Endothelial cell of umbilical vein (primary cell): Measurements from ENCODE around the gene HP. TPM values are rescaled to one million over a fixed set of nuclear protein-coding genes. Genes with fewer than 3 reads are reported as not detected.

ENCODE experiments used
- BruUV-seq: library from RNA; stranded (reverse); fragments of 400-500 nt; replicated peaks from 2 replicates; lab custom pipeline; 2021; lab: Mats Ljungman, UMichigan
- CTCF ChIA-PET: fragments of 300-600, 350-600 bp; sonication (Branson Sonifier 250); formaldehyde crosslinking; loops from one replicate; lab custom pipeline; 2021; ENCODE audit warnings: antibody characterized with exemption, inconsistent platforms; lab: Charles Lee
- POLR2A ChIA-PET: fragments of 300-600, 350-600 bp; sonication (Branson Sonifier 250); formaldehyde crosslinking; loops from one replicate; lab custom pipeline; 2021; ENCODE audit warnings: antibody characterized with exemption, inconsistent platforms; lab: Charles Lee
- DNase-seq: peaks from one replicate; pipeline ENCODE4 v3.0.0-alpha.2; 2011; ENCODE audit warnings: low read depth, low spot score
- FAIRE-seq: peaks from 2 replicates; lab custom pipeline; 2011; peaks lifted over from hg19 to GRCh38; lab: Jason Lieb, UNC
- H2AFZ ChIP-seq: 2 replicates; pipeline ENCODE4 v1.6.0; 2012; ENCODE audit warnings: low read depth, low read length, control low read depth, inconsistent platforms
- H3K27ac ChIP-seq: 2 replicates; pipeline ENCODE4 v1.5.1; 2011; ENCODE audit warnings: low read depth, mild to moderate bottlenecking, control low read depth, low read length, moderate library complexity; ENCODE audit not compliant: insufficient read depth
- H3K27me3 ChIP-seq, 2 experiments: 2 replicates each; pipeline versions ENCODE4 v1.6.0 to v1.6.1; 2011; ENCODE audit warnings: low read length in 2 of 2, mixed read lengths in 1 of 2; ENCODE audit not compliant: control insufficient read depth in 2 of 2, insufficient read depth in 2 of 2
- H3K36me3 ChIP-seq, 2 experiments: 2 replicates in 1 of 2; 3 replicates in 1 of 2; pipeline ENCODE4 v1.5.1; 2011; ENCODE audit warnings: low read length in 2 of 2, mild to moderate bottlenecking in 1 of 2, moderate library complexity in 1 of 2; ENCODE audit not compliant: control insufficient read depth in 2 of 2, insufficient read depth in 2 of 2; ENCODE audit errors: extremely low read depth in 1 of 2
- H3K4me1 ChIP-seq: 3 replicates; pipeline ENCODE4 v1.5.1; 2011; ENCODE audit warnings: mild to moderate bottlenecking, low read length; ENCODE audit not compliant: control insufficient read depth, insufficient read depth; ENCODE audit errors: extremely low read depth
- H3K4me2 ChIP-seq: 2 replicates; pipeline ENCODE4 v1.6.1; 2011; ENCODE audit warnings: low read length, control low read depth, mixed read lengths; ENCODE audit not compliant: insufficient read depth
- H3K4me3 ChIP-seq, 3 experiments: fragments of 200-600 bp in 1 of 3; sonication (generic), shearing (Covaris generic) in 1 of 3; replicated peaks in 1 of 3; 2 replicates each; pipeline ENCODE4 v1.5.1; 2011 to 2016; ENCODE audit warnings: control low read depth in 3 of 3, low read length in 3 of 3, mild to moderate bottlenecking in 2 of 3, inconsistent platforms in 1 of 3, low read depth in 1 of 3, moderate library complexity in 1 of 3; ENCODE audit not compliant: insufficient read depth in 1 of 3
- H3K79me2 ChIP-seq: 2 replicates; pipeline ENCODE4 v1.6.0; 2012; ENCODE audit warnings: low read length, inconsistent platforms; ENCODE audit not compliant: control insufficient read depth, insufficient read depth
- H3K9ac ChIP-seq: replicated peaks from 2 replicates; pipeline ENCODE3; 2011; ENCODE audit warnings: low read length, control low read depth; ENCODE audit not compliant: insufficient read depth; ENCODE audit errors: extremely low read depth
- H3K9me1 ChIP-seq: replicated peaks from 3 replicates; pipeline ENCODE4 v1.6.0; 2011; ENCODE audit warnings: mild to moderate bottlenecking, low read length; ENCODE audit not compliant: control insufficient read depth, insufficient read depth; ENCODE audit errors: extremely low read depth
- H3K9me3 ChIP-seq: replicated peaks from 2 replicates; pipeline ENCODE4 v1.5.1; 2012; ENCODE audit warnings: low read length, inconsistent platforms; ENCODE audit not compliant: control insufficient read depth, insufficient read depth
- H4K20me1 ChIP-seq: replicated peaks from 2 replicates; pipeline ENCODE3; 2011; ENCODE audit warnings: mild to moderate bottlenecking, low read length; ENCODE audit not compliant: control insufficient read depth, insufficient read depth; ENCODE audit errors: extremely low read depth
- EZH2 ChIP-seq: IDR thresholded peaks from 2 replicates; pipeline ENCODE4 v1.6.1; 2012; ENCODE audit warnings: borderline replicate concordance, low read depth, mild to moderate bottlenecking, moderate library complexity, low read length, inconsistent platforms; ENCODE audit not compliant: severe bottlenecking
- FOS ChIP-seq: IDR thresholded peaks from 2 replicates; pipeline ENCODE4 v1.6.1; 2011; ENCODE audit warnings: mild to moderate bottlenecking, low read length, moderate library complexity, borderline replicate concordance; ENCODE audit not compliant: insufficient read depth
- GATA2 ChIP-seq: IDR thresholded peaks from 2 replicates; pipeline ENCODE4 v1.7.0; 2011; ENCODE audit warnings: low read depth, mild to moderate bottlenecking, moderate library complexity, mixed read lengths, low read length; ENCODE audit not compliant: insufficient read length, insufficient read depth
- JUN ChIP-seq: IDR thresholded peaks from 2 replicates; pipeline ENCODE4 v1.6.1; 2011; ENCODE audit warnings: borderline replicate concordance, low read depth; ENCODE audit not compliant: insufficient read length, insufficient read depth
- MAX ChIP-seq: IDR thresholded peaks from 2 replicates; pipeline ENCODE4 v1.6.1; 2011; ENCODE audit not compliant: insufficient read depth, insufficient read length
- MYC ChIP-seq: IDR thresholded peaks from one replicate; pipeline ENCODE4 v1.6.1; 2011; ENCODE audit warnings: mild to moderate bottlenecking, low read depth, low read length
- POLR2A ChIP-seq: IDR thresholded peaks from 2 replicates; pipeline ENCODE4 v1.6.1; 2012; ENCODE audit warnings: low read depth, mild to moderate bottlenecking, control low read depth, low read length
- POLR2AphosphoS5 ChIP-seq: IDR thresholded peaks from 2 replicates; pipeline ENCODE4 v1.6.1; 2012; ENCODE audit warnings: low read depth, mild to moderate bottlenecking, control low read depth, low read length, moderate library complexity; ENCODE audit not compliant: insufficient read depth
- dilution Hi-C: fragments of 300-500 bp; cut with MboI; formaldehyde crosslinking; loops from one replicate; pipeline ENCODE4 v1.15.0; 2019; ENCODE audit warnings: low sequenced_read_pairs; ENCODE audit not compliant: extremely low pct_ligation_motif_present
- intact Hi-C: fragments of 100-400 bp; cut with micrococcal nuclease; formaldehyde crosslinking; loops from one replicate; pipeline ENCODE4 v1.10.0; 2022
- polyA plus RNA-seq, 4 experiments: library from polyadenylated mRNA; depleted of rRNA in 3 of 4; stranded (reverse) in 3 of 4; unstranded in 1 of 4; fragments of >200 nt; gene quantifications; 2 replicates each; pipeline versions ENCODE4 v1.2.1 to v1.2.3, GENCODE V29; 2011 to 2012; ENCODE audit warnings: missing spikeins in 1 of 4
- total RNA-seq: library from RNA; stranded (reverse); gene quantifications from 2 replicates; pipeline ENCODE4 v1.2.3, GENCODE V29; 2021
- TF ChIP-seq, protein P1 (sequence below), 2 donors: IDR thresholded peaks; 1 replicate in 1 of 2; 2 replicates in 1 of 2; pipeline ENCODE4 v1.5.1; 2011; ENCODE audit warnings: low read length in 2 of 2, mild to moderate bottlenecking in 2 of 2, moderate library complexity in 2 of 2, control low read depth in 1 of 2, inconsistent platforms in 1 of 2, low read depth in 1 of 2; ENCODE audit not compliant: insufficient read depth in 1 of 2; ENCODE audit errors: extremely low read depth in 1 of 2

The HP gene
- total and polyA plus RNA-seq, 2 donors (not counting 3 experiments of a cell fraction or from before 2014, with no cell fraction given), result not detected

DNA sequence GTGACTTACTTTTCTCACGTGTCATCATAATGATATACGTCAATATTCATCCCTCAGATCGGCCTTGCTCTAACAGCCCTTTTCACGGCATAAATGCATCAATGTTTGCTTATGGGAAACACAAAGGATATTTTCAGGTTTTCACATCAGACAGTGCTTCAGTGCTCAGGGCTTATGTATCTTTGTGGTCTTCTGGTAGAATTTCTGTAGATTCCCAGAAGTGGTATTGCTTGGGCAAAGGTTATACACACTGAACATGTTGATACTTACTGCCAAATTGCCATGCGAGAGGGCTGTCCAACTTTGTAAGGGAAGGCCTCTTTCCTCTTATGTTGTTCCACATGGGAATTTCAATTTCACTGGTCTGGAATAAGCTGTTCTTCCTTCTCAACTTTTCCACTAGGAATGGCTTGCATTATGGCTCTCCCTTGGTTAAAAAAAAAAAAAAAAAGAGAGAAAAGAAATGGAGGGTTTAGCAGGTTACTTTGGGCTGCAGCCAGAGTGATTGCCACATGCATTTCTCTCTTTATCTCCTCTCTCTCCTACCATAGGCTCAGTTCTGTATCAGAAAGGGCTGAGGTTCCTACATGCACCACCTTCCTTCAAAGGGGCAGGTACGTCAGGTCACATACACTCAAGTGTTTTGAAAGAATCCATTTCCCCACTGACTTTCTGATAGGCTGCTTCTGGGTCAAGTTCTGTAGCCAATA, 26.5 kb upstream of the HP start:
- no peaks in the 10 kb centered on the region for H3K4me1 ChIP-seq
- no peak for FAIRE-seq
- CTCF ChIA-PET, result no interaction called here
- intact Hi-C loops (no loop called here), dilution Hi-C loops (no loop called here)
- no peaks in the 10 kb centered on the region for H3K9me1 ChIP-seq
- POLR2A ChIA-PET, result no interaction called here
- no peak overlapping the region for H3K27ac ChIP-seq
- peaks cover 0 to 6% of the 10 kb centered on the region in 2 experiments for H3K36me3 ChIP-seq
- TF ChIP-seq POLR2A (no peak), MYC (no peak), EZH2 (no peak), POLR2AphosphoS5 (no peak), FOS (no peak), GATA2 (no peak), MAX (no peak), JUN (no peak)
- TF ChIP-seq, protein P1, sequence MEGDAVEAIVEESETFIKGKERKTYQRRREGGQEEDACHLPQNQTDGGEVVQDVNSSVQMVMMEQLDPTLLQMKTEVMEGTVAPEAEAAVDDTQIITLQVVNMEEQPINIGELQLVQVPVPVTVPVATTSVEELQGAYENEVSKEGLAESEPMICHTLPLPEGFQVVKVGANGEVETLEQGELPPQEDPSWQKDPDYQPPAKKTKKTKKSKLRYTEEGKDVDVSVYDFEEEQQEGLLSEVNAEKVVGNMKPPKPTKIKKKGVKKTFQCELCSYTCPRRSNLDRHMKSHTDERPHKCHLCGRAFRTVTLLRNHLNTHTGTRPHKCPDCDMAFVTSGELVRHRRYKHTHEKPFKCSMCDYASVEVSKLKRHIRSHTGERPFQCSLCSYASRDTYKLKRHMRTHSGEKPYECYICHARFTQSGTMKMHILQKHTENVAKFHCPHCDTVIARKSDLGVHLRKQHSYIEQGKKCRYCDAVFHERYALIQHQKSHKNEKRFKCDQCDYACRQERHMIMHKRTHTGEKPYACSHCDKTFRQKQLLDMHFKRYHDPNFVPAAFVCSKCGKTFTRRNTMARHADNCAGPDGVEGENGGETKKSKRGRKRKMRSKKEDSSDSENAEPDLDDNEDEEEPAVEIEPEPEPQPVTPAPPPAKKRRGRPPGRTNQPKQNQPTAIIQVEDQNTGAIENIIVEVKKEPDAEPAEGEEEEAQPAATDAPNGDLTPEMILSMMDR (IDR thresholded peaks at IDR 0.05; ENCODE audit: extremely low read depth in 1 of 2, insufficient read depth in 1 of 2, low read depth in 1 of 2, low read length in 2 of 2), result no peak
- H3K4me2 ChIP-seq, result no peak overlapping the region
- H2AFZ ChIP-seq, result no peak overlapping the region
- H3K9me3 ChIP-seq, result no peaks in the 10 kb centered on the region
- H3K79me2 ChIP-seq, result no peaks in the 10 kb centered on the region
- H3K4me3 ChIP-seq, result no peak overlapping the region
- BruUV-seq, result no TSS peak
- no peaks in the 10 kb centered on the region for H4K20me1 ChIP-seq
- no peaks in the 10 kb centered on the region for H3K27me3 ChIP-seq
- H3K9ac ChIP-seq, result no peak overlapping the region
- DNase-seq, result no peak
